ENCODE data around the gene ZNF41.
A peak's percentile ranks its signal among the peaks of the same experiment; 100 is the strongest.
"Not testable (repeated sequence)": the region's sequence is repeated elsewhere in the genome, so short reads cannot be mapped to it uniquely, and the experiment has no call there.

Gene ZNF41

GRCh38 chrX:47482512-47483305 lies at the start of gene ZNF41:
ZNF41 (minus strand) TSS chrX:47483222; CDS start chrX:47467481, 15,741 bp downstream.
- DNase-seq: peak; percentile 77

- no peak for DNase-seq
These were observed 47.0 kb upstream of the ZNF41 start for GRCh38 chrX:47530049-47530448.

GRCh38 chrX:47529548-47529947 lies 46.5 kb upstream of the ZNF41 start:
- DNase-seq: no peak

GRCh38 chrX:47523713-47524166 lies 40.7 kb upstream of the ZNF41 start:
- no peak for DNase-seq

- peak; percentile 81 for DNase-seq
These were observed 40.3 kb upstream of the ZNF41 start for GRCh38 chrX:47523297-47523696.

- DNase-seq: no peak
These were observed 35.1 kb upstream of the ZNF41 start for GRCh38 chrX:47518144-47518543.

- DNase-seq: no peak
These were observed 33.1 kb upstream of the ZNF41 start for GRCh38 chrX:47515941-47516665.

GRCh38 chrX:47514533-47515235 lies 31.7 kb upstream of the ZNF41 start:
- DNase-seq: no peak

GRCh38 chrX:47513034-47513965 lies 30.3 kb upstream of the ZNF41 start:
- peak; percentile 26 for DNase-seq

- not testable (repeated sequence) for DNase-seq
These were observed 29.4 kb upstream of the ZNF41 start for GRCh38 chrX:47512383-47512782.

- no peak for DNase-seq
These were observed 24.3 kb upstream of the ZNF41 start for GRCh38 chrX:47507153-47507867.

GRCh38 chrX:47503151-47503550 lies 20.1 kb upstream of the ZNF41 start:
- no peak for DNase-seq

GRCh38 chrX:47502316-47503125 lies 19.5 kb upstream of the ZNF41 start:
- no peak for DNase-seq

GRCh38 chrX:47501226-47502074 lies 18.4 kb upstream of the ZNF41 start:
- no peak for DNase-seq

- DNase-seq: no peak
These were observed 17.5 kb upstream of the ZNF41 start for GRCh38 chrX:47500554-47500953.

- DNase-seq: no peak
These were observed 16.3 kb upstream of the ZNF41 start for GRCh38 chrX:47499293-47499692.

- no peak for DNase-seq
These were observed 15.4 kb upstream of the ZNF41 start for GRCh38 chrX:47498411-47498810.

GRCh38 chrX:47497271-47497888 lies 14.4 kb upstream of the ZNF41 start:
- DNase-seq: no peak

- not testable (repeated sequence) for DNase-seq
These were observed 9.1 kb upstream of the ZNF41 start for GRCh38 chrX:47492133-47492532.
